Astrocyte (in vitro differentiated cells and primary cell): ENCODE measurements around the gene POLR2E. TPM values are rescaled to one million over a fixed set of nuclear protein-coding genes. Genes with fewer than 3 reads are reported as not detected.

Experiments
- DNase-seq: peaks from one replicate; pipeline ENCODE4 v3.0.0-alpha.2; 2010; ENCODE audit warnings: low read depth
- FAIRE-seq: peaks from 2 replicates; lab custom pipeline; 2011; peaks lifted over from hg19 to GRCh38; lab: Jason Lieb, UNC
- H2AFZ ChIP-seq: 2 replicates; pipeline ENCODE4 v1.6.0; 2012; ENCODE audit warnings: low read depth, low read length, inconsistent platforms
- H3K27ac ChIP-seq: 2 replicates; pipeline ENCODE4 v1.5.1; 2011; ENCODE audit warnings: low read depth, low read length, inconsistent platforms
- H3K27me3 ChIP-seq: 2 replicates; pipeline ENCODE4 v1.6.0; 2011; ENCODE audit warnings: low read length, inconsistent platforms; ENCODE audit not compliant: insufficient read depth
- H3K36me3 ChIP-seq: 2 replicates; pipeline ENCODE4 v1.5.1; 2011; ENCODE audit warnings: low read length, inconsistent platforms; ENCODE audit not compliant: insufficient read depth
- H3K4me1 ChIP-seq: 2 replicates; pipeline ENCODE4 v1.5.1; 2011; ENCODE audit warnings: low read length, inconsistent platforms; ENCODE audit not compliant: insufficient read depth
- H3K4me2 ChIP-seq: 2 replicates; pipeline ENCODE4 v1.6.0; 2012; ENCODE audit warnings: low read length, inconsistent platforms
- H3K4me3 ChIP-seq: 2 replicates; pipeline ENCODE4 v1.5.1; 2011; ENCODE audit warnings: low read depth, mild to moderate bottlenecking, low read length, inconsistent platforms; ENCODE audit not compliant: insufficient read depth
- H3K79me2 ChIP-seq: 2 replicates; pipeline ENCODE4 v1.6.0; 2012; ENCODE audit warnings: mild to moderate bottlenecking, low read length, inconsistent platforms; ENCODE audit not compliant: insufficient read depth
- H3K9ac ChIP-seq: 2 replicates; pipeline ENCODE4 v1.6.0; 2012; ENCODE audit warnings: mild to moderate bottlenecking, low read length, inconsistent platforms
- H3K9me3 ChIP-seq: 2 replicates; pipeline ENCODE4 v1.5.1; 2012; ENCODE audit warnings: low read depth, mild to moderate bottlenecking, low read length, inconsistent platforms; ENCODE audit not compliant: insufficient read depth
- H4K20me1 ChIP-seq: 2 replicates; pipeline ENCODE4 v1.6.0; 2012; ENCODE audit warnings: low read length, inconsistent platforms; ENCODE audit not compliant: insufficient read depth
- H3K27ac Mint-ChIP-seq: one replicate; pipeline ENCODE4 v1.8.0; 2021; ENCODE audit warnings: mild to moderate bottlenecking, mixed read lengths; ENCODE audit not compliant: unreplicated experiment
- H3K27me3 Mint-ChIP-seq: one replicate; pipeline ENCODE4 v1.8.0; 2021; ENCODE audit warnings: low read depth, mixed read lengths; ENCODE audit not compliant: unreplicated experiment
- H3K36me3 Mint-ChIP-seq: one replicate; pipeline ENCODE4 v1.8.0; 2021; ENCODE audit warnings: low read depth, mixed read lengths; ENCODE audit not compliant: unreplicated experiment
- H3K4me1 Mint-ChIP-seq: one replicate; pipeline ENCODE4 v1.8.0; 2021; ENCODE audit warnings: low read depth, mixed read lengths; ENCODE audit not compliant: unreplicated experiment
- H3K4me3 Mint-ChIP-seq: one replicate; pipeline ENCODE4 v1.8.0; 2021; ENCODE audit warnings: mild to moderate bottlenecking, moderate library complexity, mixed read lengths; ENCODE audit not compliant: unreplicated experiment
- H3K9me3 Mint-ChIP-seq: one replicate; pipeline ENCODE4 v1.8.0; 2021; ENCODE audit warnings: mild to moderate bottlenecking, mixed read lengths; ENCODE audit not compliant: unreplicated experiment
- CTCF ChIP-seq: IDR thresholded peaks from 2 replicates; pipeline ENCODE4 v1.5.1; 2011; ENCODE audit warnings: low read depth, mild to moderate bottlenecking, inconsistent platforms, low read length, moderate library complexity; ENCODE audit not compliant: insufficient read depth
- EZH2 ChIP-seq: IDR thresholded peaks from 2 replicates; pipeline ENCODE4 v1.6.1; 2012; ENCODE audit warnings: mild to moderate bottlenecking, low read length, inconsistent platforms; ENCODE audit not compliant: insufficient read depth
- total RNA-seq: library from RNA; stranded (reverse); gene quantifications from 2 replicates; pipeline ENCODE4 v1.2.1, GENCODE V29; 2021

The POLR2E gene
- total RNA-seq, 1 donor from 2014 or later: 207 TPM

- H3K27ac Mint-ChIP-seq: no peak overlapping the region
Observed at GRCh38 chr19:1123885-1124677, 28.9 kb upstream of the POLR2E start.

GRCh38 chr19:1123381-1123780 lies 28.2 kb upstream of the POLR2E start:
- H3K9me3 ChIP-seq: no peaks in the 10 kb centered on the region
- Mint-ChIP-seq H3K4me1 (no peaks in the 10 kb centered on the region), H3K27me3 (no peaks in the 10 kb centered on the region), H3K9me3 (peaks cover 2% of the 10 kb centered on the region), H3K27ac (no peak overlapping the region), H3K4me3 (no peak overlapping the region), H3K36me3 (peaks cover 18% of the 10 kb centered on the region)
- peaks cover 44% of the 10 kb centered on the region for H4K20me1 ChIP-seq
- H2AFZ ChIP-seq: no peak overlapping the region
- TF ChIP-seq EZH2: no peak
- TF ChIP-seq CTCF: no peak
- no peak overlapping the region for H3K9ac ChIP-seq
- H3K27ac ChIP-seq: no peak overlapping the region
- peaks cover 9% of the 10 kb centered on the region for H3K36me3 ChIP-seq
- H3K27me3 ChIP-seq: no peaks in the 10 kb centered on the region
- H3K79me2 ChIP-seq: peaks cover 39% of the 10 kb centered on the region
- H3K4me2 ChIP-seq: no peak overlapping the region
- H3K4me3 ChIP-seq: no peak overlapping the region
- FAIRE-seq (no peak), DNase-seq (no peak)
- peaks cover 10% of the 10 kb centered on the region for H3K4me1 ChIP-seq

More at GRCh38 chr19:1123885-1124677, 28.9 kb upstream of the POLR2E start:
- Mint-ChIP-seq H3K27me3 (no peaks in the 10 kb centered on the region), H3K9me3 (peaks cover 2% of the 10 kb centered on the region), H3K4me3 (no peak overlapping the region), H3K4me1 (no peaks in the 10 kb centered on the region), H3K36me3 (peaks cover 18% of the 10 kb centered on the region)
- Histone ChIP-seq H3K27ac (no peak overlapping the region), H3K4me1 (peaks cover 10% of the 10 kb centered on the region), H3K4me2 (no peak overlapping the region), H3K79me2 (peaks cover 44% of the 10 kb centered on the region), H2AFZ (no peak overlapping the region), H3K9ac (no peak overlapping the region), H3K4me3 (no peak overlapping the region), H4K20me1 (peaks cover 49% of the 10 kb centered on the region), H3K36me3 (peaks cover 9% of the 10 kb centered on the region), H3K27me3 (no peaks in the 10 kb centered on the region), H3K9me3 (no peaks in the 10 kb centered on the region)
- FAIRE-seq (no peak), DNase-seq (no peak)
- TF ChIP-seq EZH2: no peak
- TF ChIP-seq CTCF: no peak

GRCh38 chr19:1122972-1123363 lies 27.8 kb upstream of the POLR2E start:
- H3K36me3 Mint-ChIP-seq: peaks cover 20% of the 10 kb centered on the region
- no peaks in the 10 kb centered on the region for H3K27me3 ChIP-seq
- FAIRE-seq (no peak), DNase-seq (peak; percentile 44)
- TF ChIP-seq EZH2 (no peak), CTCF (no peak)
- no peak overlapping the region for H3K9ac ChIP-seq
- H3K4me3 ChIP-seq: no peak overlapping the region
- H3K27ac Mint-ChIP-seq: no peak overlapping the region
- H3K79me2 ChIP-seq: peaks cover 35% of the 10 kb centered on the region
- no peaks in the 10 kb centered on the region for H3K9me3 ChIP-seq
- H3K36me3 ChIP-seq: peaks cover 9% of the 10 kb centered on the region
- H3K4me2 ChIP-seq: no peak overlapping the region
- peaks cover 2% of the 10 kb centered on the region for H3K9me3 Mint-ChIP-seq
- H3K4me1 ChIP-seq: peaks cover 10% of the 10 kb centered on the region
- no peaks in the 10 kb centered on the region for H3K27me3 Mint-ChIP-seq
- H3K4me3 Mint-ChIP-seq: no peak overlapping the region
- no peak overlapping the region for H2AFZ ChIP-seq
- no peaks in the 10 kb centered on the region for H3K4me1 Mint-ChIP-seq
- H4K20me1 ChIP-seq: peaks cover 42% of the 10 kb centered on the region
- H3K27ac ChIP-seq: no peak overlapping the region
